GM21390 (cell line): ENCODE measurements around the gene GNG13.
"Not testable (repeated sequence)": the region's sequence is repeated elsewhere in the genome, so short reads cannot be mapped to it uniquely, and the experiment has no call there.

Experiments used
- ATAC-seq: cut with Tn5 transposase; IDR thresholded peaks from one replicate; pipeline ENCODE4 v1.9.1; 2021; ENCODE audit not compliant: unreplicated experiment

The GNG13 gene, protein sequence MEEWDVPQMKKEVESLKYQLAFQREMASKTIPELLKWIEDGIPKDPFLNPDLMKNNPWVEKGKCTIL

GRCh38 chr16:799948-800833, at the start of gene GNG13:
Gene GNG13, minus strand, starts transcription at chr16:800734. Its CDS starts 1,657 bp downstream, at chr16:799077.
- no peak for ATAC-seq

- no peak for ATAC-seq
Observed at GRCh38 chr16:848510-849253, 48.1 kb upstream of the GNG13 start.

GRCh38 chr16:847681-848445, 47.3 kb upstream of the GNG13 start:
- no peak for ATAC-seq

- ATAC-seq: no peak
Observed at GRCh38 chr16:847151-847550, 46.6 kb upstream of the GNG13 start.

DNA sequence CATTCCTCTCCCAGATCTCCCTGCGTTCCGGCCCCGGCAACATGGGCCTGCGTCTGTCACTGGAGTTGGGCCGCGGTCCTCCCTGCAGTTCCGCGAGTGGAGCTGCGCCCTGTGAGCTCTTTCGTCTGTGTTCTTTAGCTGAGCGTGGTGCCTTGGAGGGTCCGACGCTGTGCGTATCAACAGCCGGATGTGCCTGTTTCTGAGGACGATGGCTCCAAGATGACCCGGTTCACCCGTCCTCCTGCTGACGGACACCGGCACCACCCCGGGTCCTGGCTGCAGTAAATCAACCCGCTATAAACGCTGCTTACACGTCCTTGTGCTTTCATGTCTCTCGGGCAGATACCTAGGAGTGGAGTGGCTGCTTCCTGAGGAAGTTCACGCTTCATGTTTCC, 44.8 kb upstream of the GNG13 start:
- no peak for ATAC-seq

GRCh38 chr16:844638-845350, 44.3 kb upstream of the GNG13 start:
- no peak for ATAC-seq

DNA sequence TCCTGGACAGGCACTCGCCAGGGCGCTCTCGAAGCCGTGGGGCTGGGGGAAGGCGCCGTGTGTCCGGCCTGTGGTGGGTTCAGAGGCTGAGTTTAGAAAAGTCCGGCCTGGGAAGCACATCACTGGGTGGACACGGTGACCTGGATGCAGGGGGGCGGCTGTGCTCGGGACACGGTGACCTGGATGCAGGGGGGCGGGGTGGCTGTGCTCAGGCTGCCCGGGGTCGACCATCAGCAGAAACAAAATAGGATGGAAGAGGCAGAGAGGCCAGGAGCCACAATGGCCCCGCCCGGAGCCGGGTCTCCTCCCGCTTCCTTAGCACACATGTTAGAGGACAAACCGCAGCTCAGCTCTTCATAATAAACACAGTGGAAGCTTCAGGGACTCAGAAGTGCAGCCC, 43.2 kb upstream of the GNG13 start:
- ATAC-seq: no peak

GRCh38 chr16:842711-843560, 42.4 kb upstream of the GNG13 start:
- no peak for ATAC-seq

DNA sequence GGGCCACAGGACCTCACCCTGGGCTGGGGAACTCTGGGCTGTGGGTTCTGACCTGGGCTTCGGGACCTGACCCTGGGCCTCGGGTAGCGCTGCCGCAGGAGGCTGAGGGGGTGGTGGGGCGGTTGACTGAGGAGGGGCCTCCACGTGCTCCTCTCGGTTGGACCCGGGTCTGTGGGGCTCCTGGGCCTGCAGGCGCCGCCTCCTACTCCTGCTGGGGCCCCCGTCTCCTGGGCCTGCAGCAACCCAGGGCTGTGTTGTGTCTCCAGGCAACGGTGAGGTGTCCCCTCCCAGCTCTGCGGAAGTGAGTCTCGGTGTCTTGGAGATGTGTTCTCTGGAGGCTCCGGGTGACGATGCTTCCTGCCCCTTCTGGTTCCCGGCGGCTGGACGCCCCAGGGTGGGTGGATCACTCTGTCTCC, 41.5 kb upstream of the GNG13 start:
- no peak for ATAC-seq

DNA sequence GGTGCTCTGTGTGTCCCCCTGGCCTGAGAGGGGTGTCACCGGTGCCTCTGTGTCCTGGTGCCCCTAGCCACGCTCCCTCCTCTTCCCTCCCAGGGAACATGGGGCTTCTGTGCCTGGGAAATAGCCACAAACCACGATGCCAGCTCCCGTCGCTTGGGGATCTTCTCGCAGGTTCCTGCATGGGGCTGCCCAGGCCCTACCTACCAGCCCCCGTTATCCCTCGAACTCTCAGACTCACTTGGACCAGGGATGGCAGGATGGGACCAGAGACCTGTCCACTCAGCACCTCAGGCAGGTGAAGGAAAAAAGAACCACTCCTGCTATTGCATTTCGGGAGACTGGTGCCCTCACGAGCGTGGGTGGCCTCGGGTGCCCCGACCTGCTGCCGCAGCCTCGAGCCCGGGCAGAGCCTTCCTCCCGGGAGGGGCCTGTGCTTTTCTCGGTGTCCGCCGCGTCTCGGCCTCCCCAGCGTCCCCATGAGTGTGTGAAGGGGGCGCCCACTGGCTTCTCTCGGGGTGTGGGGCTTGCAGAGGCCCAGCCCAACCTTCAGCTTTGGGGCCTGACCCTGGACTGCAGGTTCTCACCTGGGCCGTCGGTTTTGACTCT, 41.0 kb upstream of the GNG13 start:
- no peak for ATAC-seq

DNA sequence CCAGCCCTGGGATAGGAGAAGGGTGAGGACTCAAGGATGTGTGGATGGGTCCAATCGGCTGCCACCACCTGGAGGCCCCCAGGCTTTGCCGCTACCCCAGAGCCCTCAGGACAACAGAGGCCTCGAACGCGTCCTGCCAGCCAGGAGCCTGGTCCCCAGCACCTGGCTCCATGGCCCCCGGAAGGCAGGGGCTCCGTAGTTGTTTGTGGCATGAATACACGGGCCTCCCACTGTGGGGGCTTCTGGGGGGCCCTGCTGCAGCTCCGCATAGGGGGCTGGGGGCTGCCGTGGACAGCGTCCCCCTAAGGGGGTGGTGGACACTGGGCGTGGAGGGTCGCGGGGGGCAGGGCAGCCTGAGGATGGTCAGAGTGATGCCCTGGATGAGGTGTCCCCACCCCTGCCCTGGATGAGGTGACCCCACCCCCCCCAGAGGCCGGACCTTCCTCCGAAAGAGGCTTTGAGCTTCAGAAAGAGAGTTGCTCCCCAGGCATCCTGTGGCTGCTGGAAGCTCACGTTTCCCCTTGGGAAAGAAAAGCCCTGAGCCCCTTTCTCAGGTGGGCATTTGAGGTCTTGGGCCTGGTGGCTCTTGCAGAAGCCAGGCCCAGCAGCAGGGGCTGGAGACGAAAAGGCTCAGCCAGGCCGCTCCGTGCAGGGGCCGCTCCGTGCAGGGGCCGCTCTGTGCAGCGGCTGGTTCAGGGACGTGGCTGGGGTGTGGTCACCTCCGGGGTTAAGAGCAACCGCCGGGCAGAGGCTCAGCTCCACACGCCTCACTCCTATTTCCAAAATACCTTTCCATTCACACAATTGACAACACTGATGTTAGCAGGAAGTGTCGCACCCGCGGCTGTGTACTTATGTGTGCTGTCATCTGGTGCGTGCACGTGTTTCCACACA, 40.3 kb upstream of the GNG13 start:
- ATAC-seq: no peak

DNA sequence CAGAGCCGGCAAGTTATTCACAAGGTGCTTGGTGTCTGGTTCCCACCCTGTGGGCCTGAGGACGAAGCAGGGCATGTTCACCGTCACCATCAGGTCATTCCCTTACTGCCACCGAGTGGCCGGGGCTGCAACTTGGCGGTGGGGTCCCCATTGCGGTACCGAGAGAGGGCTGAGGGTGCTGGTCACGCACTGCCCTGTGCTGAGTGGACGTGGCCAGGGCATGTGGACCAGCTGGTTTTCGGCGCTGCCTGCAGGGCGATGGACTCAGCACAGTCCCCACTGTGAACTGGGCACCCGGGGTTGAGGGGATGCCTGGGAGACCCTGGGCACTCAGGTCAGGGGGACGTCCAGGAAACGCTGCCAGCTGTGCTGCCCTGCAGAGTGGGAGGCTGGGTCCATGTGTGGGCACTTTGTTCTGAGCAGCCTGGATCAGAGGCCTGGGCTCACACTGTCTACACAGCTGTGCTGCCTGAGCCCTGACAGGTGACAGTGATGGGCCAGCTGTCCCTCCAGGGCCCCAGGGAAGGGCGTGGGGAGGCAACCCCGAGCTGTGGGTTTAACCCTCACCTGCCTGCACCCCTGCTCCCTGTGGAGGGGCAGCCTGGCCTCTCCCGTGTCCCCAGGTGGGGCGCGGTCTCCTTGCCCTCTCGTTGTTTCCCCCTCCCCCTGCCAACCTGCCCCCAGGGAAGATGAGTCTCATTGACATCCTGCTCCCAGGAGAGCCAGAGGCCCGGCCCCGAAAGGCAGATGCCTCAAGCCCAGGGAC, 39.3 kb upstream of the GNG13 start:
- no peak for ATAC-seq

GRCh38 chr16:838741-839140, 38.2 kb upstream of the GNG13 start:
- no peak for ATAC-seq

DNA sequence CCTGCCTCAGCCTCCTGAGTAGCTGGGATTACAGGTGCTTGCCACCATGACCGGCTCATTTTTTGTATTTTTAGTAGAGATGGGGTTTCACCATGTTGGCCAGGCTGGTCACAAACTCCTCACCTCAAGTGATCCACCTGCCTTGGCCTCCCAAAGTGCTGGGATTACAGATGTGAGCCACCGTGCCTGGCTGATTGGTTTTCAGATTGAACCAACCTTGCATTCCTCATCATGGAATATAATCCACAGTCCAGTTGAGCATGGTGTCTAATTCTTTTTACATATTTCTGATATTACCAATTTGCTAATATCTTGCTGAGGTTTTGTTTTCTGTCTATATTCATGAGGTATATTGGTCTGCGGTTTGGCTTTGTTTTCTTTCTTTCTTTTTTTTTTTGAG, 36.3 kb upstream of the GNG13 start:
- not testable (repeated sequence) for ATAC-seq

DNA sequence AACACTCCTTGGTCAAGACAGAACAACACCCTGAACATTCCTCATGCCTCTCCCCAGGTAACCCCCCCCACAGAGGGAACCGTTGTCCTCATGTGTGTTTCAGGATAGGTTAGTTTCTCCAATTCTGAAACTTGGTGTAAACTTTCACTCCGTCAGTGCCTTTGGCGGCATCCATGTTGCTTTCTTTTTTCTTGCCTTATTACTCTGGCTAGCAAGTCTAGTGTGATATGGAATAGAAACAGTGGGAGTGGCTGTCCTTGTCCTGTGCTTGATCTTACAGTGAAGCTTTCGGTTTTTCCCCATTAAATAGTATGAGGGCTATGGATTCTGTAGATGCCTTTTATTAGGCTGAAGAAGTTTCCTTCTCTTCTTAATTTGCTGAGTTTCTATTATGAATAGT, 35.7 kb upstream of the GNG13 start:
- ATAC-seq: no peak

DNA sequence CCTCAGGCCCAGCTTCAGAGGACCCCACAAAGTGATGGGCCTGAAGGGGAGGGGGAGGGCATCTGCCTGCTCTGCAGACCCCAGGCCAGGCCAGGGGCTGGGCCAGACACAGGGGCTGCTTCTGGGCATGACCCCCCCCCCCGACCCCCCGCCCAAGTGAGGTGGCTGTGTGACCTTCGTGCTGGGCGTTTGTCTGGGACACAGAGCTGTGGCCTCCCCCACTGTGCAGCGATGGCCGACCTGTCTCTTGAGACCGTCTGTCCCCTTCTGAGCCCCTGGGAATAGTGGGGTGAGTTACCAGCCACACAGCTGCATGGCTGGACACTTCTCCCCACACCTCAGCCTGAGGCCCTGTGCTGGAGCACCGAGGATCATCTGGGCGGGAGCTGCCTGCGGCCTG, 34.8 kb upstream of the GNG13 start:
- no peak for ATAC-seq

- ATAC-seq: no peak
Observed at GRCh38 chr16:833411-833810, 32.9 kb upstream of the GNG13 start.
